HCT116 (cell line): ENCODE measurements around the gene TDP1. TPM values are rescaled to one million over a fixed set of nuclear protein-coding genes. Genes with fewer than 3 reads are reported as not detected.

Experiments used
- ATAC-seq: fragments of 200-7000 bp; cut with Tn5 transposase; 2 replicates; pipeline ENCODE4 v1.9.1; 2020; ENCODE audit warnings: mild to moderate bottlenecking, moderate library complexity
- BruUV-seq: library from RNA; stranded (reverse); fragments of 400-500 nt; replicated peaks from 2 replicates; lab custom pipeline; 2021; lab: Mats Ljungman, UMichigan
- CTCF ChIA-PET: fragments of 300-600 bp; sonication (Branson Sonifier 250); formaldehyde crosslinking; loops from one replicate; lab custom pipeline; 2021; ENCODE audit warnings: antibody characterized with exemption; lab: Charles Lee
- POLR2A ChIA-PET: fragments of 300-600, 350-600 bp; sonication (Branson Sonifier 250); formaldehyde crosslinking; loops from one replicate; lab custom pipeline; 2021; ENCODE audit warnings: antibody characterized with exemption; lab: Charles Lee
- RAD21 ChIA-PET, 2 experiments: fragments of 300-600 bp; sonication (Branson Sonifier 250); formaldehyde crosslinking; loops; one replicate each; lab custom pipeline; 2023; ENCODE audit warnings: low total read pairs in 2 of 2; ENCODE audit not compliant: uncharacterized antibody in 2 of 2, unreplicated experiment in 2 of 2, low non-redundant PET in 1 of 2; lab: Charles Lee
- DNase-seq: peaks from one replicate; pipeline ENCODE4 v3.0.0-alpha.2; 2010; ENCODE audit warnings: low read depth, low spot score
- H2AFZ ChIP-seq: fragments of 200-600 bp; shearing (Covaris generic), sonication (generic); 2 replicates; pipeline ENCODE4 v1.6.1; 2017; ENCODE audit warnings: low read depth, mixed run types, mixed read lengths, antibody characterized with exemption, low read length; ENCODE audit not compliant: poor library complexity, severe bottlenecking
- H3K27ac ChIP-seq: 2 replicates; pipeline ENCODE4 v1.5.1; 2012; ENCODE audit warnings: low read depth, low read length
- H3K27me3 ChIP-seq: fragments of 200-600 bp; sonication (generic); 2 replicates; pipeline ENCODE4 v1.6.1; 2016; ENCODE audit warnings: mixed run types, low read length, mixed read lengths; ENCODE audit not compliant: insufficient read depth
- H3K36me3 ChIP-seq, 2 experiments: fragments of 200-500 bp in 1 of 2; fragments of 200-600 bp in 1 of 2; sonication (Bioruptor generic) in 1 of 2; sonication (generic) in 1 of 2; 2 replicates each; pipeline versions ENCODE4 v1.5.1 to v1.6.1; 2014 to 2016; ENCODE audit warnings: low read length in 2 of 2, inconsistent platforms in 1 of 2, mixed read lengths in 1 of 2, mixed run types in 1 of 2; ENCODE audit not compliant: insufficient read depth in 2 of 2, control insufficient read depth in 1 of 2
- H3K4me1 ChIP-seq, 2 experiments: fragments of 200-600 bp in 1 of 2; sonication (generic) in 1 of 2; 2 replicates each; pipeline versions ENCODE4 v1.5.1 to v1.6.1; 2012 to 2017; ENCODE audit warnings: low read length in 2 of 2, inconsistent platforms in 1 of 2, mild to moderate bottlenecking in 1 of 2, mixed read lengths in 1 of 2, mixed run types in 1 of 2, moderate library complexity in 1 of 2; ENCODE audit not compliant: insufficient read depth in 2 of 2, control insufficient read depth in 1 of 2
- H3K4me2 ChIP-seq: fragments of 200-600 bp; sonication (generic); 2 replicates; pipeline ENCODE4 v1.6.1; 2017; ENCODE audit warnings: mixed run types, low read length, mixed read lengths
- H3K4me3 ChIP-seq, 2 experiments: fragments of 200-600 bp in 1 of 2; sonication (generic) in 1 of 2; replicated peaks in 1 of 2; 2 replicates each; pipeline ENCODE4 v1.5.1; 2011 to 2016; ENCODE audit warnings: low read length in 2 of 2, control low read depth in 1 of 2, low read depth in 1 of 2, mild to moderate bottlenecking in 1 of 2, mixed read lengths in 1 of 2, mixed run types in 1 of 2
- H3K79me2 ChIP-seq: fragments of 200-600 bp; sonication (generic); 2 replicates; pipeline ENCODE4 v1.6.1; 2017; ENCODE audit warnings: mild to moderate bottlenecking, mixed run types, low read length, moderate library complexity, mixed read lengths; ENCODE audit not compliant: insufficient read depth
- H3K9ac ChIP-seq: fragments of 200-600 bp; sonication (generic); 2 replicates; pipeline ENCODE4 v1.6.1; 2016; ENCODE audit warnings: low read length, mixed read lengths
- H3K9me2 ChIP-seq: fragments of 200-600 bp; sonication (generic), shearing (Covaris generic); 2 replicates; pipeline ENCODE4 v1.6.1; 2017; ENCODE audit warnings: mixed run types, mild to moderate bottlenecking, moderate library complexity; ENCODE audit not compliant: insufficient read depth
- H3K9me3 ChIP-seq, 2 experiments: fragments of 200-500 bp in 1 of 2; fragments of 200-600 bp in 1 of 2; sonication (Bioruptor generic) in 1 of 2; sonication (generic) in 1 of 2; 2 replicates each; pipeline ENCODE4 v1.6.1; 2014 to 2017; ENCODE audit warnings: low read length in 2 of 2, mixed read lengths in 2 of 2, inconsistent platforms in 1 of 2, low read depth in 1 of 2, mild to moderate bottlenecking in 1 of 2, mixed run types in 1 of 2, moderate library complexity in 1 of 2; ENCODE audit not compliant: control insufficient read depth in 1 of 2, insufficient read depth in 1 of 2
- H4K20me1 ChIP-seq: fragments of 200-600 bp; sonication (generic), shearing (Covaris generic); 2 replicates; pipeline ENCODE4 v1.6.1; 2017; ENCODE audit warnings: mixed run types, mild to moderate bottlenecking, moderate library complexity; ENCODE audit not compliant: insufficient read depth
- CBX3 ChIP-seq: IDR thresholded peaks from 2 replicates; pipeline ENCODE4 v1.6.1; 2012; ENCODE audit warnings: low read depth
- EGR1 ChIP-seq: IDR thresholded peaks from 2 replicates; pipeline ENCODE4 v1.6.1; 2012; ENCODE audit warnings: low read depth
- FOSL1 ChIP-seq: IDR thresholded peaks from 2 replicates; pipeline ENCODE4 v1.6.1; 2012; ENCODE audit warnings: low read depth
- POLR2AphosphoS5 ChIP-seq: IDR thresholded peaks from 2 replicates; pipeline ENCODE4 v1.6.1; 2011; ENCODE audit warnings: mild to moderate bottlenecking, low read depth, low read length, moderate library complexity
- RAD21 ChIP-seq: IDR thresholded peaks from 2 replicates; pipeline ENCODE4 v1.6.1; 2012; ENCODE audit warnings: low read depth, mild to moderate bottlenecking
- SIN3A ChIP-seq: IDR thresholded peaks from 2 replicates; pipeline ENCODE4 v1.6.1; 2012; ENCODE audit warnings: low read depth
- SP1 ChIP-seq: IDR thresholded peaks from 2 replicates; pipeline ENCODE4 v1.6.1; 2012; ENCODE audit warnings: low read depth
- SRF ChIP-seq: IDR thresholded peaks from 2 replicates; pipeline ENCODE4 v1.6.1; 2012; ENCODE audit warnings: low read depth
- TCF7L2 ChIP-seq: IDR thresholded peaks from 2 replicates; pipeline ENCODE4 v1.7.0; 2011; ENCODE audit warnings: borderline replicate concordance, inconsistent platforms; ENCODE audit not compliant: insufficient read depth, insufficient read length; ENCODE audit errors: extremely low read depth
- YY1 ChIP-seq: IDR thresholded peaks from 2 replicates; pipeline ENCODE4 v1.6.1; 2011; ENCODE audit warnings: low read length, low read depth, moderate library complexity, mild to moderate bottlenecking; ENCODE audit not compliant: insufficient replicate concordance; ENCODE audit errors: extremely low read depth
- ZFX ChIP-seq: fragments of 450-650 bp; IDR thresholded peaks from 2 replicates; pipeline ENCODE4 v1.6.1; 2017
- intact Hi-C: fragments of 100-400 bp; cut with micrococcal nuclease; formaldehyde crosslinking; loops from 2 replicates; pipeline ENCODE4 v1.10.0; 2022
- total RNA-seq: library from RNA; stranded (reverse); gene quantifications from one replicate; pipeline ENCODE4 v1.2.1, GENCODE V29; 2021; ENCODE audit not compliant: unreplicated experiment
- TF ChIP-seq, protein P1 (sequence below): IDR thresholded peaks from 2 replicates; pipeline ENCODE4 v1.6.1; 2012
- TF ChIP-seq, protein P2 (sequence below), 3 experiments: fragments of 200-600 bp in 1 of 3; sonication (generic) in 1 of 3; IDR thresholded peaks in 2 of 3; conservative IDR thresholded peaks in 1 of 3; 2 replicates each; pipeline ENCODE4 v1.5.1; 2012 to 2017; ENCODE audit warnings: low read depth in 2 of 3, low read length in 2 of 3, antibody characterized with exemption in 1 of 3, borderline replicate concordance in 1 of 3, control low read depth in 1 of 3, mild to moderate bottlenecking in 1 of 3, mixed read lengths in 1 of 3, mixed run types in 1 of 3, moderate library complexity in 1 of 3; ENCODE audit not compliant: insufficient read depth in 1 of 3

The TDP1 gene
- total RNA-seq, 1 experiment from 2014 or later: 37.1 TPM

DNA sequence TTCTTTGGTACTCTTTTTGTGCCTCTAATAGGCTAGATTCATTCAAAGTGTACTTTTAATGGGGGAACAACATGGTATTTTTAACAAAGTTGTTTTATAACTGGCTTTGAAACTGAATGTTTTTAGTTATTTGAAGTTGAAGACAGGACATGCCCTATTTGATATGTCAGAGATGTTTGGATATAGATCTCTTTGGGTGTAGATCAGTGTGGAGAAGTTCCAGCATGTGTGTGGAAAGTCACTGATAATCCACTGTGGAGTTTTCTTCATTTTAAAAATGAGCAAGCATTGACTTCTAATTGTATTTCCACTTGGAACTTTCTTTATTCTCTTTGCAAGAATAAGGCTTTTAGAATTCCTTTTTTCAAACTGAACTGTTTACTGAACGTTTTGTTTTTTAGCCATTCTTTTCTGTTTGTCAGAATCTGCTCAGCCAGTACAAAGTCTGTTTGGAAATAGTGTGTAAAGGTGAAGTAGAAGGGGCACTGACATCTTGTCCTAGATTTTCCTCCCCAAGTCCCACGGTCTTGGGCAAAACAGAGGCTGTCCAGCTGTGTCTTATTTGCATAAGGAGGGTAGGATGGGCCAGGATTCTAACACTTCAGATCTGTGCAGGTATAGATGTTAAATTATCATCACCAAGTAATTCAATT lies 35.0 kb downstream of the TDP1 start:
- ChIA-PET POLR2A (no interaction called here), RAD21 (no interaction called here), CTCF (interaction anchor here (1.4 kb wide), 1 partner anchor 18 kb away, joined by 4 read pairs; no protein-coding TSS in a partner anchor)
- Histone ChIP-seq H3K27me3 (no peaks in the 10 kb centered on the region), H3K9me3 (no peaks in the 10 kb centered on the region), H3K4me3 (no peak overlapping the region), H3K9me2 (no peaks in the 10 kb centered on the region), H3K9ac (no peak overlapping the region), H3K79me2 (no peaks in the 10 kb centered on the region), H3K4me2 (no peak overlapping the region), H2AFZ (no peak overlapping the region), H4K20me1 (no peaks in the 10 kb centered on the region), H3K4me1 (no peaks in the 10 kb centered on the region), H3K36me3 (peaks cover 11 to 42% of the 10 kb centered on the region in 2 experiments; a peak in 3 of 4 replicates), H3K27ac (no peak overlapping the region)
- intact Hi-C loops: no loop called here
- DNase-seq (no peak), ATAC-seq (no peak)
- TF ChIP-seq ZFX: no peak
- TF ChIP-seq SP1: no peak
- TF ChIP-seq YY1: no peak
- TF ChIP-seq SIN3A: no peak
- no peak for TF ChIP-seq POLR2AphosphoS5
- no peak for TF ChIP-seq FOSL1
- TF ChIP-seq, protein P1, sequence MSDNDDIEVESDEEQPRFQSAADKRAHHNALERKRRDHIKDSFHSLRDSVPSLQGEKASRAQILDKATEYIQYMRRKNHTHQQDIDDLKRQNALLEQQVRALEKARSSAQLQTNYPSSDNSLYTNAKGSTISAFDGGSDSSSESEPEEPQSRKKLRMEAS: no peak
- no peak for TF ChIP-seq CBX3
- no peak for TF ChIP-seq EGR1
- TF ChIP-seq SRF: no peak
- TF ChIP-seq, protein P2, sequence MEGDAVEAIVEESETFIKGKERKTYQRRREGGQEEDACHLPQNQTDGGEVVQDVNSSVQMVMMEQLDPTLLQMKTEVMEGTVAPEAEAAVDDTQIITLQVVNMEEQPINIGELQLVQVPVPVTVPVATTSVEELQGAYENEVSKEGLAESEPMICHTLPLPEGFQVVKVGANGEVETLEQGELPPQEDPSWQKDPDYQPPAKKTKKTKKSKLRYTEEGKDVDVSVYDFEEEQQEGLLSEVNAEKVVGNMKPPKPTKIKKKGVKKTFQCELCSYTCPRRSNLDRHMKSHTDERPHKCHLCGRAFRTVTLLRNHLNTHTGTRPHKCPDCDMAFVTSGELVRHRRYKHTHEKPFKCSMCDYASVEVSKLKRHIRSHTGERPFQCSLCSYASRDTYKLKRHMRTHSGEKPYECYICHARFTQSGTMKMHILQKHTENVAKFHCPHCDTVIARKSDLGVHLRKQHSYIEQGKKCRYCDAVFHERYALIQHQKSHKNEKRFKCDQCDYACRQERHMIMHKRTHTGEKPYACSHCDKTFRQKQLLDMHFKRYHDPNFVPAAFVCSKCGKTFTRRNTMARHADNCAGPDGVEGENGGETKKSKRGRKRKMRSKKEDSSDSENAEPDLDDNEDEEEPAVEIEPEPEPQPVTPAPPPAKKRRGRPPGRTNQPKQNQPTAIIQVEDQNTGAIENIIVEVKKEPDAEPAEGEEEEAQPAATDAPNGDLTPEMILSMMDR (IDR thresholded peaks at IDR 0.05 in 2 of 3, conservative IDR thresholded peaks at IDR 0.05 in 1 of 3; ENCODE audit: borderline replicate concordance in 1 of 3, insufficient read depth in 1 of 3, low read depth in 2 of 3, low read length in 2 of 3): no peak
- TF ChIP-seq RAD21: no peak
- no peak for TF ChIP-seq TCF7L2
- no TSS peak for BruUV-seq
